SIG-M5 treated with dmso at 0.1 percent for 504 hours (cell line): Measurements from ENCODE around the gene APC.

Experiments used
- DNase-seq: peaks from one replicate; lab custom pipeline; 2025; ENCODE audit not compliant: unreplicated experiment; lab: John Stamatoyannopoulos, UW

APC gene

DNA sequence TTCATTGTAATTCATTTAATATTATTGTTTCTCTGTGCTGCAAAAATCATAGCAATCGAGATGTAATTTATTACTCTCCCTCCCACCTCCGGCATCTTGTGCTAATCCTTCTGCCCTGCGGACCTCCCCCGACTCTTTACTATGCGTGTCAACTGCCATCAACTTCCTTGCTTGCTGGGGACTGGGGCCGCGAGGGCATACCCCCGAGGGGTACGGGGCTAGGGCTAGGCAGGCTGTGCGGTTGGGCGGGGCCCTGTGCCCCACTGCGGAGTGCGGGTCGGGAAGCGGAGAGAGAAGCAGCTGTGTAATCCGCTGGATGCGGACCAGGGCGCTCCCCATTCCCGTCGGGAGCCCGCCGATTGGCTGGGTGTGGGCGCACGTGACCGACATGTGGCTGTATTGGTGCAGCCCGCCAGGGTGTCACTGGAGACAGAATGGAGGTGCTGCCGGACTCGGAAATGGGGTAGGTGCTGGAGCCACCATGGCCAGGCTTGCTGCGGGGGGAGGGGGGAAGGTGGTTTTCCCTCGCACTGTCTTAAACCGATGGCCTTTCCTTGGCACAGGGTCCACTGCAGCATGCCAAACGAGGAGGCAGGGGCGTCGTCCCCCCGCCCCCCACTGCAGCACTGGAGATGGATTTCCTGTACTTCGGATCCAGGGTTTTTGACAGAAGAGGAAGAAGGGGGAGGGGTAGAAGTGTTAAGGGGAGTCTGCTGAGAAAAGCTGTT, at the start of gene APC:
Gene APC, plus strand, starts transcription at position 423 of the 728 bp plus-strand sequence. CDS start 17,006 bp downstream, outside the sequence.
- DNase-seq: peak; percentile 88

DNA sequence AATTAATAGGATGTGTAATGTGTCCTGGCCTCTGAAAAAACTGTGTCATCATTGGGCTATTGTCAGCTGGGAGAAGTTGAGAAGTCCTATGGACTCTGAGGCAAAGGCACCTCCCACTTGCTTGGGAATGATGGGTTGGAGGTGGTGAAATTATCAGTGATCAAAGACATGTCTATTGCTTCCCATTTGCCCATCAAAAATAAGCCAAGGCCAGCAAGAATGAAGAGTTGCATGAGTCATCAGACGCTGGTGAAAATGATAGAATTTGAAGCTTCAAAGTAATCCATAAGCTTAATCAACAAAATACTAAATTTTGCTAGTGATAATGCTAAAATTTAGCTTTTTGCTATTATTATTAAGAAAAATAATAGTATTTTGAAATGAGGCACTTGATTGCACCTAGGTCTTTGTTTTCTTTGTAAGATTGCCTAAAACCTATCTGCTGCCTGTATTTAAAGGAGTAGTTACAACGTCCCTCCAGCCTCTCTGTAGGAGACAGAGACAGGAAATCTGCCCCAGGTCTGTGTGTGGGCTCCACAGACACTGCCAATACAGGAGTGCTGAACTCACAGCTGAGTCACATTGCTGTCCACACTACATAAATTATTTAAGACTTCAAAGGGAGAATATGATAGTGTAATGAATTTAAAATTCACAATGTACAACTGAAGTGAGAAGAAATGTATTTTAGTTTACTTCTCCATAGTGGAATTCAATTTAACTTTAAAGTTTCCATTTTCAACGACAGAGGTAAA, 48.4 kb upstream of the APC start:
- no peak for DNase-seq

DNA sequence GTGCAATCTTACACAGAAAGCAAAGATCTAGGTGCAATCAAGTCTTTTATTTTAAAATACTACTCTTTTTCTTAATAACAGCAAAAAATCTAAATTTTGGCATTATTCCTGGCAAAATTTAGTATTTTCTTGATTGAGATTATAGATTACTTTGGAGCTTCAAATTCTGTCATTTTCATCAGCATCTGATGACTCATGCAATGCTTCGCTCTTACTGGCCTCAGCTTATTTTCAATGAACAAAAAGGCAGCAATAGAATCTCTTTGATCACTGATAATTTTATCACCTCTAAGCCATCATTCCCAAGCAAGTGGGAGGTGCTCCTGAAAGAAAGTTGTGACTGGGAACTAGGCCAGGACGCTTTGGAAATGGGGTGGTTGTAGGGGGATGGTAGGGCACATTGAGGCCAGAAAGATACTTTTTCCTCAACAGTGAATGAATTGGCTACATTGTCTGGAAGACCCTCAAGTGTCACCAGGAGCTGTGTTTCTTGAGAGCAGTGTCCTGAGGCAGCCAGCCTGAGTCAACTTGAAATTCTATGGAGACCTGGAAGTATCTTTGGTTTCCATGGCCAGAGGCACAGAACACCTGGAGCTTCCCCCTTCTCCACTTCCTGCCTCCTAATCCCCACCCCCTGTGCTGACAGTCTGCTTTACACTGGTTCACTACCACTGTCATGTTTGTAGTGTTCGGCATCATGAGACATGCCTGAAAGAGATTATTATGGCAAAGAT, 46.9 kb upstream of the APC start:
- DNase-seq: no peak

DNA sequence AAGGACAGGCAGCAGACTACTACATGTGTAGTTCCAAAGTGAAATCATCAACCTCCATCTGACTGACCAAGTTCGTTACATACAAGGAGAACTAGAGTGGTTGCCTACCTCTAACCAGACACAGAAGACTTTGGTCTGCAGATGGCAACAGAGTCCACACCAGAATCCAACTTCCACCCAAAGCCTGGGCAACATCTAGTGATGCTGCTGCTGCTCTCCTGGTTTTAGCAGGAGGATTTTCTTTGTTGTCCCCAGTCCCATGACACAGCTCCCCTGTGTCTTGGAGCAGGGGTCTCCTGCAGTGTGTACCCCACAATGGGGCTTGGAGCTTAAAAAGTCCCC, 46.4 kb upstream of the APC start:
- no peak for DNase-seq

DNA sequence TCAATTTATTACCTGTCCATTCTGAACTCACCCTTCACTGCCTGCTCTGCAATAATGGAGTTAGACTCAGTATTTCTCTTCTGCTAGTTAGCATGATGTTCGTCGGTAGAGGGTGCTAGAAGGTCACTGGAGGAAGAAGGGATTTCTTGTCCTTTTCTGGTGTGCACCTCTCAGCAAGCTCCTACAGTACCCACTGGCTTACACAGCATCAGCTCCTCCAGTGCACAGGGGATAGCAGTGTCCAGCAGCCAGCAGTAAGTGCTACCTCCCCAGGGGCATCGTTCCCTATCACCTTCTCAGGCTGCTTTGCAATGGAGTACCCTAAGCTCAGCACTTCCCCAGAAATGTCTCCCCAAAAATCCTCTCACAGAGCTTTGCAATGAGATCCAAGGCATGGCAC, 45.9 kb upstream of the APC start:
- DNase-seq: peak; percentile 76

DNA sequence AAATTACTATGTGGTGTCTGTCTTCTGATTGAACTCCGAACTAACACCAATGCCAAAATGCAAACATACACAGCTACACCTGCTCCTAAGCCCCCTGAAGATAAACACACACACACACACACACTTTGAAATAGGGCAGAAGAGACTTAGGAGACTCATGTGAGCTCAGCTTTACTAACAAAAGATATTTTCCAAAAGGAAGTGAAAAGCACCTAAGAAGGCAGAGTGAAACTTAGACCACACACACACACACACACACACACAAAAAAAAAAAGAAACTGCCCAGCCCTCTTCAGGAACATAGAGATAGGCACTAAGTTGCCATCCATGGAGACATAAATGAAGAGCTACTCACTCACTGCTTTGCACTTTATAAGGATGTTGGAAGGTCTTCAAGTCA, 45.2 kb upstream of the APC start:
- DNase-seq: no peak

DNA sequence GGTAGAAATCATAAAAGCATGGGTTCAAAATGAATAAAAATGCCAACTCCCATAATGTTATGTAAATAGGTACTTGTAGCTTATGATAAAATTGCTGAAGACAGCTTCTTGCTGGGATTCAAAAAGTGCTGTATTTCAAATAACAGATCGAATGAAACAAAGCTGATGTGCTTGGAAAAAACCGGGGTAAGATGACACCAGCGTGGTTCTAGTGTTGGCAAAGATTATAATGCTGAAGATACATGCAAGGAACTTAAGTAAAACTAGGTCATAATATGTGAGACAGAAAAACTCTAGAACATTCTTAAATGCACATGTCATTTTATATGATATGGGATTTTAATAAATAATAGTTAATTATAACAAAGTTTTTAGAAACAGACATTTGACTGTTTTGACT, 44.4 kb upstream of the APC start:
- no peak for DNase-seq

DNA sequence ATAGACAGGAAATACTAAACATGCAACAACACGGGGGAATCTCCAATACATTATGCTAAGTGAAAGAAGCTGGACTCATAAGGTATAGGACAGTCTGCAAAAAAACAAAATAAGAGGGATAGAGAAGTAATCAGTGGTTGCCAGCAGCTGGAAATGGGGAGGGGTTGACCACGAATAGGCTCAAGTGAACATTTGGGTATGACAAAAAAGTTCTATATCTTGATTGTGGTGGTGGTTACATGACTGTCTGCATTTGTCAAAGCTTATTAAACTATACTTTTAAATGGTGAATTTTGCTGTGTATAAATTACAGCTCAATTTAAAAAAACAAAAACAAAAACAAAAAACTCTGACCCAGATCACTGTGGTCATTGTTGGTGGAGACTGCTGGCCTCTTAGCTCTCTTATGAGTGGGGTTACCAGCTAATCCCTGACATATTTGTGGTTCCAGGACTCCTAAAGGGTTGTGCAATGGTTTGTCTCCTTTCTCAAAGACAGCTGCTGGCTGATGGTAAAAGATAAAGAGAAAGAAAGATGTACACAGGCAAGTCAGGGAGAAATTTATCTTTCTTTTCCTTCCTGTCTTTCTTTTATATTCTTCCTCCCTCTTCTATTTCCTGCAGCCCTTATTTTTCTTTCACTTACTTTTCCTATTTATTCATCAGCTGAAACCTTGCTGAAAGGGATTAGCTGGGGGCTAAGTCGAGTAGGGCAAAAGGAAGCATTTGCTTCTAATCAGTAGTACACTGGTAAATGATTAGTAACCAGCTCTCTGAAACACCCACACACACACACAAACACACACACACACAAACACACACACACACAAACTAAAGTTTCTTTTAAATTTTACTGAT, 42.6 kb upstream of the APC start:
- DNase-seq: peak; percentile 9

DNA sequence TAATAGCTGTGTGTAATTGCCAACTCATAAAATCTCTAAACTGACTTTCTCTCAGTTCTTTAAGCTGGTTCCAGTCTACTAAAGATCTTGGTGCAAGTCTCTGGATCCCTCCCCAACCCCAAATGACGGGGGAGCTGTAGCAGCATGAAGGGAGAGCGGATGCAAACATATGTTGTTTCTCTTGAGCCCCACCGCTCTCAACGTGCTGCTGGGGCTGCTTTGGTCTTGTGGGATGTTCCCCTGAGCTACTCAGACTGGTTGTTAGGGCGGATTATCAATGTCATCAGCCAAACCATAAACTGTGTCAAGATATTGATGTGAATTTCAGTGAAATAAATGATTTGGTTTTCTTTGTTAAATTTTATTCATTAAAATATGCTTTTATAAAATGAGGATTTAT, 40.9 kb upstream of the APC start:
- no peak for DNase-seq

DNA sequence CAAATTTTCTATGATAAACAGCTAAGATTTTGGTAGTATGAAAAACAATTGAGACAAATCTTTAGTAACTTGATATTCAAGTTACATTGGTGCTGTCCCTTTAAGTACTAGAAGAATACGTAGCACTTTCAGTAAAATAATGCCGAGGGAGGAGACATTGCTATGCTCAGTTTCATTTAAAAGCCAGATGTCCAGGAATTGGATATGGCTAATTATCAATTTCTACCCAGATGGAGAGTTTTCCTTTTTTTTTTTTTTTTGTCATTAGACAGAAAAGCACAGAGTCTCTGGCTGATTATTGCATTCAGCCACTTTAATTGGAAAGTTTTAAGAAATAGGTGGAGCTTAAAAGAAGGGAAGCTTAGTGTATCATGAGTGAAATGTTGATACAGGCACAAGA, 40.4 kb upstream of the APC start:
- no peak for DNase-seq

DNA sequence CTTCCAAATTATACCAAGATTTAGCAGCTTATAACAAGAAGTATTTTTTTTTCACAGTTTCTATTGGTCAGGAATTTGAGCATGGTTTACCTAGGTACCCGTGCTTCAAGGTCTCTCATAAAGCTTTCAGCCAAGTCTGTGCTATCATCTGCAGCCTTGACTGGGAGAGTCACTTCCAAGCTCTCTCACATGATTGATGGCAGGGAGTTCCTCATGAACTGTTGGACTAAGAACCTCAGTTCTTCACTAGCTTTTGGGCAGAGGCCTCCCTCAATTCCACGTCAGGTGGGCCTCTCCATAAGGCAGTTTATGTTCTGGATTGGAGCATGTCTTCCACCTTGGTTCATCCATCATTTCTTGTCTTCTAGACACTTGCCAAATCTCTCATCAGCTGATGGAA, 39.9 kb upstream of the APC start:
- DNase-seq: no peak

DNA sequence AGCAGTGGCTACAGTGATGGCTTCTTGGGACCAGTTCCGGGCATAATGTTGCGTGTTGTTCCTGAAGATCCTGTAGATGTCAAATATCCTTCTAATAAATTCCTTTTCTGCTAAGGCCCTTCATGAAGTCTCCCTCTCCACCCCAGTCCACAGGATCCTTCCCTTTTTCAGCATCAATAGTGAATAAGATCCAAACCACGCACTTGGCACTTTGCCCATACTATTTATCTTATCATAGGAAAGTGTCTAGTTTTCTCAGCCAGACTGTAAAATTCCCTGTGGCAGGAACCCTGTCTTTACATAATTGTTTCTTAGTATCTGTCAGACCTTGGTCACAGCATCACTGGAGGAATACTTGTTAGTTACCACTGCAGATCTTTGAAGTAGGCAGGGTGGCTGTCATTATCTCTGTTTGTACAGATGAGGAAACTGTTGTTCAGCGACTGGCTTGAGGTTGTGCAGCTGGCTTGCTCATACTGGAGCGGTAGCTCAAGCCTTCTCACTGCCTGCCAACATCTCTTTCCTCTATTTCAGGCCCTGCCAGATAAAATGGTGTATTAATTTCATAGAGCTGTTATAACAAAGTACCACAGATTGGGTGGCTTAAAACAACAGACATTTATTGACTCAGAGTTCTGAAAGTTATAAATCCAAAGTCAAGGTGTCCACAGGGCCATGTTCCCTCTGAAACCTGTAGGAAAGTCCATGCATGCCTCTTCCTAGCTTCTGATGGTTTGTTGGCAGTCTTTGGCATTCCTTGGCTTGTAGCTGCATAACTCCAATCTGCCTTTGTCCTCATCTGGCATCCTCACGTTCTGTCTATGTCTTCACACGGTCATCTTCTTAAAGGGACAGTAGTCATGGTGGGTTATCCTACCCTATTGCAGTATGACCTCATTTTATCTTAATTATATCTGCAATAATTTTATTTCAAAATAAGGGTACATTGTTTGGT, 33.5 kb upstream of the APC start:
- DNase-seq: peak; percentile 36

DNA sequence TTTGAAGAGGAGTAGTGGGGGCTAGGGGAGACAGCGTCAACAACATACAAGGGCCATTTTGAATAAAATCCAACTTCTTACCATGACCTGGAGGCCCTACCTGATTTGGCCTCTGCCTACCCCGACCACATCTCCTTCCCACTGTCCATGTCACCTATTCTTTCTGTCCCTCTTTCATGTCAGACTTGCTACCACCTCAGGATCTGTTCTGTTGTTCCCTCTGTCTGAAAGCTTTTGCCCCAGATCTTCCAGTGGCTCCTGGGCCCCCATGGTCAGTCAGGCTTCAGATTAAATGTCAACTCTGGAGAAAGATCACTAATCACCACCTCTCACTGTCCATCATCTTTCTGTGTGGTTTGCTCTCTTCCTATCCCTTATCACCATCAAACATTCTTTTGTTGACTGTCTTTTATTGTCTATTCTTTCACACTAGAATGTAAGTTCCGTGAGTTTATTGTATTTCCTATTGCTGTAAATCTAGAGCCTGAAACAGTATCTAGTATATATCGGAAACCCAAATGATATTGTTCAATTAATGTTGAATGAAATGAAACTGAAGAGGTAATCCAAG, 31.2 kb upstream of the APC start:
- no peak for DNase-seq

DNA sequence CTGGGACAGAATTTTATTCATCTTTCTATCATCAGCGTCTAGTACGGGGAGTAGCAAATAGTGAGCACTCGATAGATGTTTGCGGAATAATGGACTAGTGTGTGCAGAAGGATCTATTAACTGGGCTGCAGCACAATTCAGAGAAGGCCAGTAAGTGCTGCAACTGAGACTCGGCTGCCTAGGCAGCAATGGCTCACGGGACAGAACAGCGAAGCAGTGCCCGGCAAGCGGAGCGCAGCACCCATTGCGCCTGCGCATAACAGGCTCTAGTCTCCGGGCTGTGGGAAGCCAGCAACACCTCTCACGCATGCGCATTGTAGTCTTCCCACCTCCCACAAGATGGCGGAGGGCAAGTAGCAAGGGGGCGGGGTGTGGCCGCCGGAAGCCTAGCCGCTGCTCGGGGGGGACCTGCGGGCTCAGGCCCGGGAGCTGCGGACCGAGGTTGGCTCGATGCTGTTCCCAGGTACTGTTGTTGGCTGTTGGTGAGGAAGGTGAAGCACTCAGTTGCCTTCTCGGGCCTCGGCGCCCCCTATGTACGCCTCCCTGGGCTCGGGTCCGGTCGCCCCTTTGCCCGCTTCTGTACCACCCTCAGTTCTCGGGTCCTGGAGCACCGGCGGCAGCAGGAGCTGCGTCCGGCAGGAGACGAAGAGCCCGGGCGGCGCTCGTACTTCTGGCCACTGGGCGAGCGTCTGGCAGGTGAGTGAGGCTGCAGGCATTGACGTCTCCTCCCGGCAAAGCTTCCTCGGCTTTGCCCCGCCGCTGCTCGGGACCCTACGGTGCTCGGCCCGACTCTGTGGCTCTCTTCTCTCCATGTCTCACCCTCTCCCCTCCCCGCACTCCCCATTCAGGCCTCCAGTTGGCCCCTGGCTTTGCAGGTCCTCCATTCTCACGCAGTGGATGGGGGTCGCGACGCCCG, 30.2 kb upstream of the APC start:
- peak; percentile 98 for DNase-seq

DNA sequence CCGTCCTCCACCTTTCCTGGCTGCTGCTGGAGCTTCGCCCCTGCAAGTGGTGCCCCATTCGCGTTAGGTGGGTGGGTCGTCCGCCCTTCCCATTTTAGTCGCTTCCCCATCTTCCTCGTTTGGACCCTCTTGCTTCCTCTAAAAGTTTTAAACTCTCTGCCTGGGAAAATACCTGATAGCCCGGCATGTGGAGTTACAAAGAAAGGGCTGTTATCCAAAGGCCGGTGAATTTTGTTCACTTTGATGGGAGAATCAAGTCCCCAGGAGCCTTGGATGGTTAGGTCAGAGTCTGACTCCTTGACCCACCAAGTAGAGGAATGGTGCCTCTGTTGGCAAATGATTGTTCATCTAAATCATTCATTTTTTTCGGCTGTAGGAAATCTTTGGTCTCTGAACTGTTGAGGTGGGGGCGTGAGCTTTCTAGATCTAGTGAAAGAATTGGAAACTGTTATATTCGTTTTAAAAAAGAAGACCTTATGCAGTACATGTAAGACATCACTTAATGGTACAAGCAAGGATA, 29.5 kb upstream of the APC start:
- DNase-seq: peak; percentile 45

DNA sequence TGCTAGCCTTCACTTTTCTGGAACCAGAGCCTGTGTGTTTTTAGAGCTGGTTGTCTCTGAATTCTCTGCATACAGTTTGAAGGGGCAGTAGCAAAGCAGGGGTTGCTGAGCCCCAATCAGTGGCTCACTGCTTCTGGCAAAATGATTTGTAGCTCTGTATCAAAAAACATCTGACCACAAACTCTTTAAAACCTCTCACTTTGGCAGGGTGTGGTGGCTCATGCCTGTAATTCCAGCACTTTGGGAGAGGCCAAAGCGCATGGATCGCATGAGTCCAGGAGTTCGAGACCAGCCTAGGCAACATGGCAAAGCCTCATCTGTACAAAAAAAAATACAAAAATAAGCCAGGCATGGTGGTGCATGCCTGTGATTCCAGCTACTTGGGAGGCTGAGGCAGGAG, 28.3 kb upstream of the APC start:
- no peak for DNase-seq

DNA sequence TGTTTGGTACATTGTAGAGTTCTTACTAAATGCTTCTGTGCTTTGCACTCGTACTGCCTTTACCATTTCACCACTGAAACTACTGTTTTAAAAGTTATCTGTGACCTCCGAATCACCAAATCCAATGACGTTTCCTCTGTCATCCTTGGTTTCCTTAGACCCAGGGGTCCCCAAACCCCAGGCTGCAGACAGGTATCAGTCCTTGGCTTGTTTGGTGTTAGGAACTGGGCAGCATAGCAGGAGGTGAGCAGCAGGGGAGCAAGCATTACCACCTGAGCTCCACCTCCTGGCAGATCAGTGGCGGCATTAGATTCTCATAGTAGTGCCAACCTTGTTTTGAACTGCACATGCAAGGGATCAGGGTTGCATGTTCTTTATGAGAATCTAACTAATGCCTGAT, 26.8 kb upstream of the APC start:
- DNase-seq: no peak

DNA sequence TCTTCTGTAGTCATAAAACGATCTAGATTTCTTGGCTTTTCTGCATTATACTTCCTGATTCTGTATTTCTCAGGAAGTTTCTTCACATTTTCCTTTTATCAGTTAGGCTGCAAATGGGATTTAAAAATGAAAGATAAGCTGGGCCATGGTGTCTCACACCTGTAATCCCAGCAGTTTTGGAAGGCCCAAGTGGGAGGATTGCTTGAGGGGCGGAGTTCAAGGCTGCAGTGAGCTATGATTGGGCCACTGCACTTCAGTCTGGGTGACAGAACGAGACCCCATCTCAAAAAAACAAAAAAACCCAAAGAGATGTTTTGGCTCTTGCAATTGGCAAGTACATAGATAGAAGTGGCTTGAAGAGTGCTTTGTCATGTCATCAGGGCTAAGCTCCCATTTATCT, 26.2 kb upstream of the APC start:
- peak; percentile 15 for DNase-seq
